ENCODE measurements around the gene CCL8.

Gene CCL8

DNA sequence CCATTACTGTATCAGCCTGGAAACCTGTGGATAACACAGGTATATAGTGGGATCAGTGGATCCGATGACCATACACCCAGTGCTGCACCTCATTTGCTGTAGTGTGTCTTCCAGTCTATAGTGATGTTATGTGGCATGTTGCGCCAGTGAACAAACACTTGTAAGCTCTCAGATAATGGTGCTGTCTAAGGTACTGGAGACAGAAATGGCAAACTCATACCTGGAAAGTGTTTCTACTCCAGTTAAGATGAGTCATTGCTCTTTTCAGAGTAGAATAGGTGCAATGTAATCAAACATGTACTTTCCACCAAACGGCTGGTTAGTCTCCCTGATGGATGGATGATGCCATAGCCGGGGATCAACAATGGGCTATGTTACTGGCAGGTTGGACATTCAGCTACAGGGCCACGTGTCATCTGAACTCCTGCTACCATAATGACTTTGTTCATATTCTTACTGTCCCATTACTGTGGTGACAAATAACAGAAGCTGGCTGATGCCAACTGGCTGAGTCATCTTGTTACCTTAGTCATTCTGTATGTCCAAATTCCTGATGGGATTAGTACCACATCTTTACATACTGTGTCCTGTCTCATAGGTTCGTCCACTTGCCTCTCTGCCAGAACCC is 27.4 kb upstream of the CCL8 start:
- H3K9me3 ChIP-seq (replicated peaks in 1 of 2; ENCODE audit: control insufficient read depth in 2 of 2, insufficient read depth in 1 of 2, low read depth in 1 of 2, low read length in 2 of 2), result no peaks in the 10 kb centered on the region
- H2AFZ ChIP-seq (ENCODE audit: low read length), result no peak overlapping the region
- no peak overlapping the region for H2BK12ac ChIP-seq (ENCODE audit: low read length)
- H3K4me2 ChIP-seq (ENCODE audit: insufficient read depth, low read length, poor library complexity, severe bottlenecking), result no peak overlapping the region
- no peak for DNase-seq (ENCODE audit: low spot score)
- H3K18ac ChIP-seq (ENCODE audit: low read length), result no peak overlapping the region
- WGBS, 2 donors (ENCODE audit: extremely low coverage in 2 of 2, insufficient read length in 2 of 2, insufficient replicate concordance in 1 of 2), result no CpG with 5 or more reads among the region's 6 CpGs
- H2BK15ac ChIP-seq (ENCODE audit: low read length), result no peak overlapping the region
- H3K27ac ChIP-seq (replicated peaks; ENCODE audit: low read length), result no peak overlapping the region
- no peaks in the 10 kb centered on the region for H3K79me1 ChIP-seq (ENCODE audit: low read depth, low read length)
- no peak overlapping the region for H4K91ac ChIP-seq (ENCODE audit: low read depth, low read length, poor library complexity)
- no peak overlapping the region for H2BK120ac ChIP-seq (ENCODE audit: low read depth, low read length)
- no peak overlapping the region for H3K14ac ChIP-seq (ENCODE audit: low read length)
- H2AK5ac ChIP-seq (ENCODE audit: low read depth, low read length), result no peak overlapping the region
- H3K27me3 ChIP-seq (ENCODE audit: control insufficient read depth in 3 of 3, insufficient read depth in 3 of 3, low read depth in 1 of 3, low read length in 3 of 3), result no peaks in the 10 kb centered on the region
- H2BK5ac ChIP-seq (ENCODE audit: low read length), result no peak overlapping the region
- H3K4me3 ChIP-seq (ENCODE audit: low read length in 2 of 2), result no peak overlapping the region
- no peak overlapping the region for H4K8ac ChIP-seq (ENCODE audit: low read depth, low read length)
- H3K4ac ChIP-seq (ENCODE audit: low read length), result no peak overlapping the region
- no peaks in the 10 kb centered on the region for H3K36me3 ChIP-seq (replicated peaks in 1 of 2; ENCODE audit: control insufficient read depth in 2 of 2, insufficient read depth in 2 of 2, low read length in 2 of 2)
- H3K23ac ChIP-seq (ENCODE audit: low read depth, low read length, poor library complexity), result no peak overlapping the region
- no peaks in the 10 kb centered on the region for H3K4me1 ChIP-seq (ENCODE audit: control insufficient read depth in 2 of 2, insufficient read depth in 1 of 2, low read depth in 1 of 2, low read length in 2 of 2)
- H3K9ac ChIP-seq (ENCODE audit: low read depth, low read length, poor library complexity), result no peak overlapping the region

- no CpG with 5 or more reads among the region's 2 CpGs for WGBS, 2 donors (ENCODE audit: extremely low coverage in 2 of 2, insufficient read length in 2 of 2, insufficient replicate concordance in 1 of 2)
- Histone ChIP-seq H2AFZ (ENCODE audit: low read length) (no peak overlapping the region), H3K18ac (ENCODE audit: low read length) (no peak overlapping the region), H3K4me3 (ENCODE audit: low read length in 2 of 2) (no peak overlapping the region), H2BK5ac (ENCODE audit: low read length) (no peak overlapping the region), H3K14ac (ENCODE audit: low read length) (no peak overlapping the region), H3K27me3 (ENCODE audit: control insufficient read depth in 3 of 3, insufficient read depth in 3 of 3, low read depth in 1 of 3, low read length in 3 of 3) (no peaks in the 10 kb centered on the region), H3K9ac (ENCODE audit: low read depth, low read length, poor library complexity) (no peak overlapping the region), H3K79me1 (ENCODE audit: low read depth, low read length) (no peaks in the 10 kb centered on the region), H3K9me3 (replicated peaks in 1 of 2; ENCODE audit: control insufficient read depth in 2 of 2, insufficient read depth in 1 of 2, low read depth in 1 of 2, low read length in 2 of 2) (no peaks in the 10 kb centered on the region), H3K23ac (ENCODE audit: low read depth, low read length, poor library complexity) (no peak overlapping the region), H3K36me3 (replicated peaks in 1 of 2; ENCODE audit: control insufficient read depth in 2 of 2, insufficient read depth in 2 of 2, low read length in 2 of 2) (no peaks in the 10 kb centered on the region), H4K8ac (ENCODE audit: low read depth, low read length) (no peak overlapping the region), H2BK12ac (ENCODE audit: low read length) (no peak overlapping the region), H4K91ac (ENCODE audit: low read depth, low read length, poor library complexity) (no peak overlapping the region), H2BK15ac (ENCODE audit: low read length) (no peak overlapping the region), H3K4me1 (ENCODE audit: control insufficient read depth in 2 of 2, insufficient read depth in 1 of 2, low read depth in 1 of 2, low read length in 2 of 2) (peaks cover 0 to 4% of the 10 kb centered on the region in 2 donors), H2BK120ac (ENCODE audit: low read depth, low read length) (no peak overlapping the region), H3K27ac (replicated peaks; ENCODE audit: low read length) (no peak overlapping the region), H3K4ac (ENCODE audit: low read length) (no peak overlapping the region), H3K4me2 (ENCODE audit: insufficient read depth, low read length, poor library complexity, severe bottlenecking) (no peak overlapping the region), H2AK5ac (ENCODE audit: low read depth, low read length) (no peak overlapping the region)
- DNase-seq (ENCODE audit: low spot score), result no peak
Observed at GRCh38 chr17:34299027-34299426, 20.2 kb upstream of the CCL8 start.

DNA sequence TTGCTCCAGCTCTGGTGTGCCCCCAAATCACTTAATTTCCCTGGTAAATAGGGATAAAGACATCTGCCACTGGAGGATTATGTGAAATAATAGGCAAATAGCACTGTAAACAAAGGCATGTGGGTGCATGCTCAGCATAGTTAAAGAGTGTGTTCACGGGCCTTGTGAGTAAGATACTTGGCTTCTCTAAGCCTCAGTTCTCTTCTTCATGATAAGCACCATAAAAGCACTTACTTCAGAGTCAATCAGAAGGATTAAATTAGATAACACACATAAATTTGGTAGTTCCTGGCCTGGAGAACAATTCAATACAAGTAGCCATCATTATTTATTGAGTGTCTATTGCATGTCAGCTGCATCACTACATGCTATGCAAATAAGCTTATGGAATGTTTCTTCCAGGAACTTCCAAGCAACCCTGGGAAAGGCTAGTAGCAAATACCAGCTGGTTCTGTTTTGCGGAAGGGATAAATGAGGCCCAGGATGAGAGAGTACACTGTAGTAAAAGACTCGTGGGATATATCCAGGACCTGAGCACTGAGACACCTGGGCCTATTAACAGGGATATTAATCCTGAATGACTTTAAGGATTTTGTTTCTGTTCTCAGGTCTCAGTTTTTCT is 19.2 kb upstream of the CCL8 start:
- Histone ChIP-seq H3K36me3 (replicated peaks in 1 of 2; ENCODE audit: control insufficient read depth in 2 of 2, insufficient read depth in 2 of 2, low read length in 2 of 2) (no peaks in the 10 kb centered on the region), H3K4ac (ENCODE audit: low read length) (no peak overlapping the region), H2BK5ac (ENCODE audit: low read length) (no peak overlapping the region), H3K27me3 (ENCODE audit: control insufficient read depth in 3 of 3, insufficient read depth in 3 of 3, low read depth in 1 of 3, low read length in 3 of 3) (no peaks in the 10 kb centered on the region), H3K4me3 (ENCODE audit: low read length in 2 of 2) (no peak overlapping the region), H3K14ac (ENCODE audit: low read length) (no peak overlapping the region), H3K9ac (ENCODE audit: low read depth, low read length, poor library complexity) (no peak overlapping the region), H4K8ac (ENCODE audit: low read depth, low read length) (no peak overlapping the region), H3K23ac (ENCODE audit: low read depth, low read length, poor library complexity) (no peak overlapping the region), H2BK12ac (ENCODE audit: low read length) (no peak overlapping the region), H3K4me1 (ENCODE audit: control insufficient read depth in 2 of 2, insufficient read depth in 1 of 2, low read depth in 1 of 2, low read length in 2 of 2) (peaks cover 0 to 4% of the 10 kb centered on the region in 2 donors), H2AK5ac (ENCODE audit: low read depth, low read length) (no peak overlapping the region), H3K18ac (ENCODE audit: low read length) (no peak overlapping the region), H4K91ac (ENCODE audit: low read depth, low read length, poor library complexity) (no peak overlapping the region), H3K4me2 (ENCODE audit: insufficient read depth, low read length, poor library complexity, severe bottlenecking) (no peak overlapping the region), H3K9me3 (replicated peaks in 1 of 2; ENCODE audit: control insufficient read depth in 2 of 2, insufficient read depth in 1 of 2, low read depth in 1 of 2, low read length in 2 of 2) (no peaks in the 10 kb centered on the region), H2AFZ (ENCODE audit: low read length) (no peak overlapping the region), H2BK120ac (ENCODE audit: low read depth, low read length) (no peak overlapping the region), H3K27ac (replicated peaks; ENCODE audit: low read length) (no peak overlapping the region), H3K79me1 (ENCODE audit: low read depth, low read length) (no peaks in the 10 kb centered on the region), H2BK15ac (ENCODE audit: low read length) (no peak overlapping the region)
- WGBS, 2 donors (ENCODE audit: extremely low coverage in 2 of 2, insufficient read length in 2 of 2, insufficient replicate concordance in 1 of 2), result no CpG with 5 or more reads among the region's 3 CpGs
- no peak for DNase-seq (ENCODE audit: low spot score)

DNA sequence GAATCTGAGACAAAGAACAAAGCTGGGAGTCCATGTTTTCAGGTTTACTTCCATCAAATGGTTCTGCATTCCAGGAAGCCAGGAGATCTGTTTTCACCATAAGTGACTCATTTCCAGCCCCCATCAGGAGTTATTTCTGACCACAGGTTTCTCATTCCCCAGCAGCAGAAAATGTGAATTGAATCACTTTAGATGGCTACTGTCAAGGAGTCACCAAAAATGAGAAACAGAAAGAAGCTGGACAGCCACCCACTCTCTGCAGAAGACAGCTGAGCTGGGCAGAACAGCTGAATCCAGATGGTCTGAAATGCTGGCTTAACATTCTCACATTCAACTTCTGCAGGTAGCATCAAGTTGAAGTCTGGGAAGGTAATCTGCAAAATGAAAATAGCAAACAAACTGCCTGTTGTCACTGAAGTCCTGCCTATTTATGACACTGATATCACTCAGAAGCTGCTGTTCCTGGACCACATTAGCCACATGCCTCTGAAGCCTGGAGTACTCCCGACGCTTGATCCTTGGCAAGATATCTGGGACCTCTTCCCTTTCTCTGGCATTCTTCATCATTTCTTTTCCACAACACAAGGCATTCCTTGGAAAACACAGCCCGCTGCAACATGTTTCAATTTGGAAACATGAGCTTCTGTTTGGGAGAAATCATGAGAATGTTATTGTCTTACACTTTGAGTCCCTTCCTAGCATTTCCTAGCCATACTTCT is 18.4 kb upstream of the CCL8 start:
- Histone ChIP-seq H4K91ac (ENCODE audit: low read depth, low read length, poor library complexity) (no peak overlapping the region), H2BK15ac (ENCODE audit: low read length) (no peak overlapping the region)

More for the DNA sequence above, 18.4 kb upstream of the CCL8 start:
- WGBS, 2 donors (ENCODE audit: extremely low coverage in 2 of 2, insufficient read length in 2 of 2, insufficient replicate concordance in 1 of 2), result no CpG with 5 or more reads among the region's 3 CpGs
- H3K18ac ChIP-seq (ENCODE audit: low read length), result no peak overlapping the region
- no peak overlapping the region for H2BK12ac ChIP-seq (ENCODE audit: low read length)
- no peak overlapping the region for H3K4me3 ChIP-seq (ENCODE audit: low read length in 2 of 2)
- H2BK120ac ChIP-seq (ENCODE audit: low read depth, low read length), result no peak overlapping the region
- no peaks in the 10 kb centered on the region for H3K9me3 ChIP-seq (replicated peaks in 1 of 2; ENCODE audit: control insufficient read depth in 2 of 2, insufficient read depth in 1 of 2, low read depth in 1 of 2, low read length in 2 of 2)
- DNase-seq (ENCODE audit: low spot score), result no peak
- no peak overlapping the region for H2AK5ac ChIP-seq (ENCODE audit: low read depth, low read length)
- no peak overlapping the region for H2AFZ ChIP-seq (ENCODE audit: low read length)
- H4K8ac ChIP-seq (ENCODE audit: low read depth, low read length), result no peak overlapping the region
- H2BK5ac ChIP-seq (ENCODE audit: low read length), result no peak overlapping the region
- no peak overlapping the region for H3K14ac ChIP-seq (ENCODE audit: low read length)
- H3K4ac ChIP-seq (ENCODE audit: low read length), result no peak overlapping the region
- H3K9ac ChIP-seq (ENCODE audit: low read depth, low read length, poor library complexity), result no peak overlapping the region
- no peaks in the 10 kb centered on the region for H3K79me1 ChIP-seq (ENCODE audit: low read depth, low read length)
- H3K4me2 ChIP-seq (ENCODE audit: insufficient read depth, low read length, poor library complexity, severe bottlenecking), result no peak overlapping the region
- no peak overlapping the region for H3K27ac ChIP-seq (replicated peaks; ENCODE audit: low read length)
- no peak overlapping the region for H3K23ac ChIP-seq (ENCODE audit: low read depth, low read length, poor library complexity)
- H3K4me1 ChIP-seq (ENCODE audit: control insufficient read depth in 2 of 2, insufficient read depth in 1 of 2, low read depth in 1 of 2, low read length in 2 of 2), result peaks cover 0 to 4% of the 10 kb centered on the region in 2 donors
- H3K36me3 ChIP-seq (replicated peaks in 1 of 2; ENCODE audit: control insufficient read depth in 2 of 2, insufficient read depth in 2 of 2, low read length in 2 of 2), result no peaks in the 10 kb centered on the region
- H3K27me3 ChIP-seq (ENCODE audit: control insufficient read depth in 3 of 3, insufficient read depth in 3 of 3, low read depth in 1 of 3, low read length in 3 of 3), result no peaks in the 10 kb centered on the region
